ENCODE data around the gene MLLT3. TPM values are rescaled to one million over a fixed set of nuclear protein-coding genes. Genes with fewer than 3 reads are reported as not detected.

Gene MLLT3
- total and polyA plus RNA-seq, 5 donors, result 5.8 to 14.0 (median 8.3) TPM

- Histone ChIP-seq H3K27ac (ENCODE audit: low read length) (no peak overlapping the region), H3K9me3 (ENCODE audit: control insufficient read depth, low read length) (no peaks in the 10 kb centered on the region), H3K27me3 (ENCODE audit: control insufficient read depth, insufficient read depth) (no peaks in the 10 kb centered on the region), H3K4me1 (ENCODE audit: control insufficient read depth, insufficient read depth, low read length) (peaks cover 3% of the 10 kb centered on the region), H3K4me3 (ENCODE audit: low read length) (no peak overlapping the region)
- no peak for ATAC-seq
- intact Hi-C loops (cut with DNase I), result no loop called here
- no peak for DNase-seq
- 55% methylated on average over 2 of the region's 2 CpGs for WGBS
These were observed 319.2 kb downstream of the MLLT3 start for GRCh38 chr9:20303066-20303465.

GRCh38 chr9:20302197-20302596, 320.1 kb downstream of the MLLT3 start:
- Histone ChIP-seq H3K9me3 (ENCODE audit: control insufficient read depth, low read length) (no peaks in the 10 kb centered on the region), H3K27ac (ENCODE audit: low read length) (no peak overlapping the region), H3K4me1 (ENCODE audit: control insufficient read depth, insufficient read depth, low read length) (no peaks in the 10 kb centered on the region), H3K27me3 (ENCODE audit: control insufficient read depth, insufficient read depth) (no peaks in the 10 kb centered on the region), H3K4me3 (ENCODE audit: low read length) (no peak overlapping the region)
- ATAC-seq (no peak), DNase-seq (no peak)
- WGBS, result 92% methylated on average over 1 of the region's 1 CpG
- intact Hi-C loops (cut with DNase I), result no loop called here

- H3K27ac ChIP-seq (ENCODE audit: low read length), result no peak overlapping the region
These were observed 321.7 kb downstream of the MLLT3 start for GRCh38 chr9:20300430-20301115.

GRCh38 chr9:20297646-20298084, 324.6 kb downstream of the MLLT3 start:
- no peak overlapping the region for H3K27ac ChIP-seq (ENCODE audit: low read length)
- no peak overlapping the region for H3K4me3 ChIP-seq (ENCODE audit: low read length)
- ATAC-seq (no peak), DNase-seq (no peak)
- no peaks in the 10 kb centered on the region for H3K27me3 ChIP-seq (ENCODE audit: control insufficient read depth, insufficient read depth)
- H3K4me1 ChIP-seq (ENCODE audit: control insufficient read depth, insufficient read depth, low read length), result no peaks in the 10 kb centered on the region
- intact Hi-C loops (cut with DNase I), result no loop called here
- H3K9me3 ChIP-seq (ENCODE audit: control insufficient read depth, low read length), result no peaks in the 10 kb centered on the region
- 59% methylated on average over 6 of the region's 6 CpGs for WGBS

More at GRCh38 chr9:20300430-20301115, 321.7 kb downstream of the MLLT3 start:
- no peaks in the 10 kb centered on the region for H3K9me3 ChIP-seq (ENCODE audit: control insufficient read depth, low read length)
- no peaks in the 10 kb centered on the region for H3K27me3 ChIP-seq (ENCODE audit: control insufficient read depth, insufficient read depth)
- intact Hi-C loops (cut with DNase I), result no loop called here
- 48% methylated on average over 2 of the region's 2 CpGs for WGBS
- no peak for DNase-seq
- no peaks in the 10 kb centered on the region for H3K4me1 ChIP-seq (ENCODE audit: control insufficient read depth, insufficient read depth, low read length)
- H3K4me3 ChIP-seq (ENCODE audit: low read length), result no peak overlapping the region
- no peak for ATAC-seq

- ATAC-seq (no peak), DNase-seq (no peak)
- intact Hi-C loops (cut with DNase I), result no loop called here
- H3K4me1 ChIP-seq (ENCODE audit: control insufficient read depth, insufficient read depth, low read length), result peaks cover under 1% of the 10 kb centered on the region
- H3K27ac ChIP-seq (ENCODE audit: low read length), result no peak overlapping the region
- H3K9me3 ChIP-seq (ENCODE audit: control insufficient read depth, low read length), result no peaks in the 10 kb centered on the region
- H3K4me3 ChIP-seq (ENCODE audit: low read length), result no peak overlapping the region
- WGBS, result 89% methylated on average over 1 of the region's 1 CpG
- no peaks in the 10 kb centered on the region for H3K27me3 ChIP-seq (ENCODE audit: control insufficient read depth, insufficient read depth)
These were observed 326.7 kb downstream of the MLLT3 start for GRCh38 chr9:20295555-20295954.

- Histone ChIP-seq H3K9me3 (ENCODE audit: control insufficient read depth, low read length) (no peaks in the 10 kb centered on the region), H3K27me3 (ENCODE audit: control insufficient read depth, insufficient read depth) (no peaks in the 10 kb centered on the region), H3K4me3 (ENCODE audit: low read length) (no peak overlapping the region), H3K27ac (ENCODE audit: low read length) (no peak overlapping the region), H3K4me1 (ENCODE audit: control insufficient read depth, insufficient read depth, low read length) (peaks cover 3% of the 10 kb centered on the region)
- ATAC-seq (no peak), DNase-seq (no peak)
- intact Hi-C loops (cut with DNase I), result no loop called here
- WGBS, result 91% methylated on average over 6 of the region's 6 CpGs
These were observed 328.1 kb downstream of the MLLT3 start for GRCh38 chr9:20294046-20294750.

- H3K27ac ChIP-seq (ENCODE audit: low read length), result no peak overlapping the region
- H3K4me1 ChIP-seq (ENCODE audit: control insufficient read depth, insufficient read depth, low read length), result peaks cover 3% of the 10 kb centered on the region
- no peaks in the 10 kb centered on the region for H3K27me3 ChIP-seq (ENCODE audit: control insufficient read depth, insufficient read depth)
- ATAC-seq, result no peak
- WGBS, result 65% methylated on average over 4 of the region's 4 CpGs
- no peak for DNase-seq
- intact Hi-C loops (cut with DNase I), result no loop called here
- H3K4me3 ChIP-seq (ENCODE audit: low read length), result no peak overlapping the region
- H3K9me3 ChIP-seq (ENCODE audit: control insufficient read depth, low read length), result no peaks in the 10 kb centered on the region
These were observed 330.3 kb downstream of the MLLT3 start for GRCh38 chr9:20292002-20292401.

Small RNA genes lying within 50 kb of the gene (microRNA-seq; reads per million reads assigned to microRNA genes)
- gene MIR4473 (0.84 to 1.1 reads per million in 2 donors), gene MIR4474 (0 to 0.42 reads per million in 2 donors)

Other genes starting within 250 kb of the MLLT3 start
- 10 to 100 TPM; 29.4 to 40.5 (median 37.9) TPM for gene FOCAD, start 61.8 kb upstream of the MLLT3 start, total RNA-seq
- 9.5 TPM for gene FOCAD, start 61.8 kb upstream of the MLLT3 start, polyA plus RNA-seq

Measured in right cardiac atrium (tissue), 5 donors.